RWPE1 (cell line): Measurements from ENCODE around the gene RPL19.

Source experiments
- CTCF ChIA-PET: fragments of 350-600 bp; sonication (Branson Sonifier 250); formaldehyde crosslinking; extraction: SDS; loops from one replicate; lab custom pipeline; 2021; lab: Yijun Ruan, JAX
- POLR2A ChIA-PET: fragments of 400-600 bp; formaldehyde crosslinking; extraction: SDS; loops from one replicate; lab custom pipeline; 2020; ENCODE audit warnings: antibody characterized with exemption; ENCODE audit not compliant: low non-redundant PET; lab: Yijun Ruan, JAX
- DNase-seq: peaks from one replicate; pipeline ENCODE4 v3.0.0; 2012; ENCODE audit warnings: low spot score
- H3K27ac ChIP-seq: fragments of 450-650 bp; 2 replicates; pipeline ENCODE4 v1.5.1; 2017
- CTCF ChIP-seq: fragments of 450-650 bp; conservative IDR thresholded peaks from 2 replicates; pipeline ENCODE4 v1.5.1; 2017; ENCODE audit warnings: low read depth, mild to moderate bottlenecking

The RPL19 gene

GRCh38 chr17:39186481-39187002 lies 13.5 kb upstream of the RPL19 start:
- ChIA-PET CTCF (interaction anchor here (0.6 to 1.0 kb wide), 2 partner anchors 58 to 763 kb away, joined by 3 to 4 read pairs; no protein-coding TSS in a partner anchor), POLR2A (no interaction called here)
- no peak for TF ChIP-seq CTCF
- H3K27ac ChIP-seq, result no peak overlapping the region
- no peak for DNase-seq

GRCh38 chr17:39187152-39187830 lies 12.8 kb upstream of the RPL19 start:
- TF ChIP-seq CTCF, result no peak
- ChIA-PET CTCF (no interaction called here), POLR2A (no interaction called here)
- H3K27ac ChIP-seq, result no peak overlapping the region
- no peak for DNase-seq

GRCh38 chr17:39191750-39192510 lies 8.2 kb upstream of the RPL19 start:
- H3K27ac ChIP-seq, result peak overlapping the region; percentile 15
- ChIA-PET POLR2A (no interaction called here), CTCF (no interaction called here)
- DNase-seq, result no peak
- TF ChIP-seq CTCF, result no peak

GRCh38 chr17:39192901-39193300 lies 7.2 kb upstream of the RPL19 start:
- DNase-seq, result no peak
- no peak for TF ChIP-seq CTCF
- CTCF ChIA-PET, result interaction anchor here (0.6 kb wide), 1 partner anchor 10 kb away, joined by 4 read pairs; no protein-coding TSS in a partner anchor
- peak overlapping the region; percentile 15 for H3K27ac ChIP-seq
- POLR2A ChIA-PET, result no interaction called here

GRCh38 chr17:39193346-39193745 lies 6.7 kb upstream of the RPL19 start:
- POLR2A ChIA-PET, result no interaction called here
- no peak for DNase-seq
- H3K27ac ChIP-seq, result peak overlapping the region; percentile 15; the same call in 1 of the 2 replicates
- CTCF ChIA-PET, result interaction anchor here (0.6 kb wide), 1 partner anchor 10 kb away, joined by 4 read pairs; no protein-coding TSS in a partner anchor
- no peak for TF ChIP-seq CTCF
